GM12878 (cell line): ENCODE results near the gene PSENEN. TPM values are rescaled to one million over a fixed set of nuclear protein-coding genes. Genes with fewer than 3 reads are reported as not detected.

ENCODE experiments used
- ATAC-seq: fragments of 200-7000 bp; cut with Tn5 transposase; 3 replicates; pipeline ENCODE4 v1.9.1; 2020; ENCODE audit warnings: mild to moderate bottlenecking, moderate library complexity
- BruUV-seq: library from RNA; stranded (reverse); fragments of 400-500 nt; replicated peaks from 2 replicates; lab custom pipeline; 2021; lab: Mats Ljungman, UMichigan
- CTCF ChIA-PET: fragments of 300-600 bp; sonication (Branson Sonifier 250); formaldehyde crosslinking; extraction: SDS; loops from one replicate; lab custom pipeline; 2021; ENCODE audit warnings: inconsistent platforms; lab: Yijun Ruan, JAX
- POLR2A ChIA-PET: fragments of 350-600 bp; formaldehyde crosslinking; extraction: SDS; loops from one replicate; lab custom pipeline; 2021; ENCODE audit warnings: inconsistent platforms; lab: Charles Lee
- RAD21 ChIA-PET: fragments of 300-600 bp; sonication (Branson Sonifier 250); formaldehyde crosslinking; loops from one replicate; lab custom pipeline; 2023; ENCODE audit warnings: antibody characterized with exemption; ENCODE audit not compliant: unreplicated experiment; lab: Charles Lee
- SMC1A ChIA-PET: fragments of 300-600 bp; sonication (Branson Sonifier 250); formaldehyde crosslinking; loops from one replicate; lab custom pipeline; 2023; ENCODE audit not compliant: unreplicated experiment, uncharacterized antibody; lab: Charles Lee
- DNase-seq: peaks from one replicate; pipeline ENCODE4 v3.0.0-alpha.2; 2011; ENCODE audit warnings: low read depth, low spot score
- FAIRE-seq: peaks from 3 replicates; lab custom pipeline; 2011; peaks lifted over from hg19 to GRCh38; lab: Jason Lieb, UNC
- H2AFZ ChIP-seq: 2 replicates; pipeline ENCODE4 v1.6.0; 2011; ENCODE audit warnings: low read depth, low read length, control low read depth; ENCODE audit not compliant: control insufficient read depth
- H3K27ac ChIP-seq: 2 replicates; pipeline ENCODE4 v1.5.1; 2011; ENCODE audit warnings: control low read depth; ENCODE audit not compliant: control insufficient read depth, insufficient read depth
- H3K27me3 ChIP-seq, 2 experiments: replicated peaks in 1 of 2; 2 replicates each; pipeline versions ENCODE4 v1.6.0 to v1.6.1; 2011; ENCODE audit warnings: low read length in 1 of 2; ENCODE audit not compliant: control insufficient read depth in 2 of 2, insufficient read depth in 2 of 2
- H3K36me3 ChIP-seq, 2 experiments: 2 replicates each; pipeline ENCODE4 v1.5.1; 2011; ENCODE audit warnings: low read length in 1 of 2; ENCODE audit not compliant: control insufficient read depth in 2 of 2, insufficient read depth in 2 of 2
- H3K4me1 ChIP-seq: 2 replicates; pipeline ENCODE4 v1.6.1; 2011; ENCODE audit warnings: mild to moderate bottlenecking, low read length, moderate library complexity, mixed read lengths; ENCODE audit not compliant: control insufficient read depth, insufficient read depth
- H3K4me2 ChIP-seq: 2 replicates; pipeline ENCODE4 v1.6.0; 2011; ENCODE audit warnings: control low read depth; ENCODE audit not compliant: control insufficient read depth, insufficient read depth
- H3K4me3 ChIP-seq: fragments of 200-600 bp; sonication (generic); 2 replicates; pipeline ENCODE4 v1.5.1; 2016
- H3K79me2 ChIP-seq: 2 replicates; pipeline ENCODE4 v1.6.0; 2011; ENCODE audit warnings: low read length; ENCODE audit not compliant: control insufficient read depth, insufficient read depth
- H3K9ac ChIP-seq: 2 replicates; pipeline ENCODE4 v1.8.0; 2011; ENCODE audit warnings: low read length, control low read depth, mixed read lengths; ENCODE audit not compliant: control insufficient read depth, insufficient read depth
- H3K9me3 ChIP-seq: replicated peaks from 3 replicates; pipeline ENCODE4 v1.5.1; 2011; ENCODE audit warnings: mild to moderate bottlenecking, low read length; ENCODE audit not compliant: control insufficient read depth, insufficient read depth
- H4K20me1 ChIP-seq: 2 replicates; pipeline ENCODE4 v1.6.0; 2011; ENCODE audit not compliant: control insufficient read depth, insufficient read depth
- FOXM1 ChIP-seq: IDR thresholded peaks from 2 replicates; pipeline ENCODE4 v1.6.1; 2012; ENCODE audit warnings: low read depth, mild to moderate bottlenecking, inconsistent platforms, low read length, moderate library complexity
- GABPA ChIP-seq: IDR thresholded peaks from 2 replicates; pipeline ENCODE4 v1.6.1; 2014; ENCODE audit warnings: antibody characterized with exemption, low read depth, mild to moderate bottlenecking, inconsistent platforms
- IKZF2 ChIP-seq, 2 experiments: fragments of 450-650 bp; IDR thresholded peaks; 2 replicates each; pipeline ENCODE4 v1.6.1; 2017; ENCODE audit warnings: mild to moderate bottlenecking in 2 of 2, moderate library complexity in 2 of 2
- NFYA ChIP-seq: IDR thresholded peaks from 2 replicates; pipeline ENCODE4 v1.6.1; 2011; ENCODE audit warnings: low read depth, mild to moderate bottlenecking, low read length, improper control_type of control experiment, borderline replicate concordance
- NR2C2 ChIP-seq: IDR thresholded peaks from 2 replicates; pipeline ENCODE4 v1.6.1; 2011; ENCODE audit warnings: borderline replicate concordance, low read depth; ENCODE audit not compliant: control insufficient read depth, insufficient read length
- PML ChIP-seq: IDR thresholded peaks from 2 replicates; pipeline ENCODE4 v1.6.1; 2012; ENCODE audit warnings: low read length, inconsistent platforms
- POLR2A ChIP-seq: IDR thresholded peaks from 2 replicates; pipeline ENCODE4 v1.6.1; 2011; ENCODE audit warnings: low read depth, mild to moderate bottlenecking, low read length
- ZNF384 ChIP-seq: IDR thresholded peaks from 2 replicates; pipeline ENCODE4 v1.6.1; 2012; ENCODE audit warnings: low read depth, mild to moderate bottlenecking, low read length, improper control_type of control experiment, borderline replicate concordance
- WGBS: methylation state at CpG from one replicate; pipeline ENCODE4 v1.1.6; 2016; ENCODE audit warnings: low lambda C conversion rate; ENCODE audit not compliant: insufficient replicate concordance, insufficient coverage; ENCODE audit errors: missing lambda C conversion rate; 5-methylcytosine and 5-hydroxymethylcytosine counted together
- in situ Hi-C: fragments of 300-500 bp; cut with MboI; formaldehyde crosslinking; loops from 9 replicates; pipeline ENCODE4 v1.14.3; 2018; ENCODE audit warnings: mixed read lengths
- intact Hi-C: fragments of 100-400 bp; cut with micrococcal nuclease; formaldehyde crosslinking; loops from one replicate; pipeline ENCODE4 v1.14.2; 2022; ENCODE audit not compliant: unreplicated experiment
- polyA plus RNA-seq, 11 experiments: library from polyadenylated mRNA; depleted of rRNA in 4 of 11; unstranded in 6 of 11; stranded (reverse) in 5 of 11; fragments of >200 nt; fragmentation: Nextera tagmentation in 4 of 11; fragmentation: Illumina TruSeq in 1 of 11; extraction: Ambion mirVana in 4 of 11; extraction: Trizol in 1 of 11; gene quantifications; 1 replicate in 1 of 11; 2 replicates in 10 of 11; pipeline versions ENCODE4 v1.2.1 to v1.2.3, GENCODE V29; 2011 to 2016; ENCODE audit warnings: inconsistent platforms in 2 of 11, missing spikeins in 2 of 11, low read depth in 1 of 11
- total RNA-seq, 4 experiments: library from RNA; depleted of rRNA in 3 of 4; stranded (reverse); fragments of >200 nt in 3 of 4; fragmentation: Illumina TruSeq in 1 of 4; extraction: Trizol in 1 of 4; gene quantifications; 2 replicates each; pipeline versions ENCODE4 v1.2.1 to v1.2.3, GENCODE V29; 2013 to 2021
- TF ChIP-seq, protein P1 (sequence below): IDR thresholded peaks from 2 replicates; pipeline ENCODE4 v1.6.1; 2012; ENCODE audit warnings: low read length, inconsistent platforms

The PSENEN gene
- total and polyA plus RNA-seq, 10 of the 15 experiments (the other 5 are each of a cell fraction or from before 2014, with no cell fraction given) = 14.4 to 178 (median 43.5) TPM

DNA sequence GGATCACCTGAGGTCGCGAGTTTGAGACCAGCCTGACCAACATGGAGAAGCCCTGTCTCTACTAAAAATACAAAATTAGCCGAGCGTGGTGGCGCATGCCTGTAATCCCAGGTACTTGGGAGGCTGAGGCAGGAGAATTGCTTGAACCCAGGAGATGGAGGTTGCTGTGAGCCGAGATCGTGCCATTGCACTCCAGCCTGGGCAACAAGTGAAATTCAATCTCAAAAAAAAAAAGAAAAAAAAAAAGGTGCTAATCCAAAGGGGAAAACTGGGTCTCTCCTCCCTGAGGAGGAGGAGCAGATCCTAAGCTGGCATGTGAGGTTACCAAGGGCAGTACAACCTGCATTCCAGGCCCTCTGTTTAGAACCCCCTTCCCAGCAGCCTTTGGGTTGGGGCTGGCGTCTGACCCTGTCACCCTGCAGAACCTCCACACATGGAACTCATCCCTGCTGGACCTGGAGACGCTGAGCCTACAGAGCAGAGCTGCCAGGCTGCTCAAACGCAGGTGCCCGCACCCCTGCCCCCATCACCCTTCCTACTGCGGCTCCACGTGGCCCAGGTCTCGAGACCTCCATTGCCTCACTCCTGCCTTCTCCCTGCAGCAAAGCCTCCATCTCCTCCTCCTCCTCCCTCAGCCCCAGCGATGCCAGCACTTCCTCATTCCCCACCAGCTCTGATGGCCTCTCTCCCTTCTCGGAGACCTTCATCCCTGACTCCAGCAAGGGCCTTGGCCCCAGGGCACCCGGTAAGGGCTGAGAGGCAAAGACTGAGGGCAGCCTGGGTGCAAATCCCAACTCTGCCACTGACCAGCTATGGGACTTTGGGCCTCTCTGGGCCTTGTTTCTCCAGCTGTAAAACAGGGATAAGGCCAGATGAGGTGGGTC lies 19.2 kb downstream of the PSENEN start (continued):
- TF ChIP-seq, protein P1, sequence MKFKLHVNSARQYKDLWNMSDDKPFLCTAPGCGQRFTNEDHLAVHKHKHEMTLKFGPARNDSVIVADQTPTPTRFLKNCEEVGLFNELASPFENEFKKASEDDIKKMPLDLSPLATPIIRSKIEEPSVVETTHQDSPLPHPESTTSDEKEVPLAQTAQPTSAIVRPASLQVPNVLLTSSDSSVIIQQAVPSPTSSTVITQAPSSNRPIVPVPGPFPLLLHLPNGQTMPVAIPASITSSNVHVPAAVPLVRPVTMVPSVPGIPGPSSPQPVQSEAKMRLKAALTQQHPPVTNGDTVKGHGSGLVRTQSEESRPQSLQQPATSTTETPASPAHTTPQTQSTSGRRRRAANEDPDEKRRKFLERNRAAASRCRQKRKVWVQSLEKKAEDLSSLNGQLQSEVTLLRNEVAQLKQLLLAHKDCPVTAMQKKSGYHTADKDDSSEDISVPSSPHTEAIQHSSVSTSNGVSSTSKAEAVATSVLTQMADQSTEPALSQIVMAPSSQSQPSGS = no peak
- no peak for TF ChIP-seq POLR2A
- no peak for TF ChIP-seq NR2C2
- TF ChIP-seq ZNF384 = no peak
- TF ChIP-seq GABPA = no peak

DNA sequence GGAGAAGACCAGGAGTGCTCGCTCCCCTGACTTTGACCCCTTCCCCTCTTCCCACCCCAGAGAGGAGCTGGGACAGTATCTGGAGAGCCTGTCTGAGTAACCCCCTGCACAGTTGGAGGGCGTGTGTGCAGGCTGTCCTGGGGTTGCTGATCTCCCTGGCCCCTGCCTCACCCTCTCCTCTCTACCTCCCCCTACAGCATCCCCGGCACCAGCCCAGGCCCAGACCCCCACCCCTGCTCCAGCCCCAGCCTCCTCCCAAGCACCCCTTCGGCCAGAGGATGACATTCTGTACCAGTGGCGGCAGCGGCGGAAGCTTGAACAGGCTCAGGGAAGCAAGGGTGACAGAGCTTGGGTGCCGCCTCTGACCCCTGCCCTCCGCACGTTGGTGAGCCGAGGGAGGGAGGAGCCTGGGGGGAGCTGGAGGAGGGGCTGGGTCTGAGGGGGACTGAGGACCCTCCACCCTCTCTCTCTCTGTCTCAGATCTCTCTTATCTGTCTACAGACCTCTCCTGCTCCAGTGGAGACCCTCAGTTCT lies 21.2 kb downstream of the PSENEN start:
- BruUV-seq = no TSS peak
- Histone ChIP-seq H4K20me1 (no peaks in the 10 kb centered on the region), H2AFZ (no peak overlapping the region), H3K9ac (no peak overlapping the region), H3K4me3 (no peak overlapping the region), H3K4me1 (no peaks in the 10 kb centered on the region), H3K27ac (no peak overlapping the region), H3K4me2 (no peak overlapping the region), H3K79me2 (no peaks in the 10 kb centered on the region), H3K36me3 (peaks cover 1 to 13% of the 10 kb centered on the region in 2 experiments; a peak in 2 of 4 replicates), H3K9me3 (no peaks in the 10 kb centered on the region), H3K27me3 (no peaks in the 10 kb centered on the region)
- DNase-seq = no peak
- intact Hi-C loops (no loop called here), in situ Hi-C loops (no loop called here)
- ChIA-PET SMC1A (no interaction called here), POLR2A (no interaction called here), CTCF (no interaction called here), RAD21 (no interaction called here)
- TF ChIP-seq IKZF2 (IDR thresholded peaks at IDR 0.05) = no peak
- no peak for TF ChIP-seq FOXM1
- no peak for TF ChIP-seq PML
- TF ChIP-seq NFYA = no peak
- 90% methylated on average over 10 of the region's 11 CpGs for WGBS
- FAIRE-seq = no peak
- ATAC-seq = no peak
